OCI-LY1 (cell line): Measurements from ENCODE around the gene SYCP3.

Experiments
- H2AFZ ChIP-seq: fragments of 200-600 bp; sonication (generic), shearing (Covaris generic); 2 replicates; pipeline ENCODE4 v1.6.0; 2014; ENCODE audit warnings: antibody characterized with exemption, mild to moderate bottlenecking, low read length
- H3F3A ChIP-seq: fragments of 200-600 bp; sonication (generic), shearing (Covaris generic); 2 replicates; pipeline ENCODE4 v1.6.0; 2014; ENCODE audit warnings: mild to moderate bottlenecking, antibody characterized with exemption, low read length, moderate library complexity; ENCODE audit not compliant: insufficient read depth
- H3K27ac ChIP-seq: fragments of 200-600 bp; sonication (generic); 2 replicates; pipeline ENCODE4 v1.5.1; 2014; ENCODE audit warnings: low read length, mixed run types, mild to moderate bottlenecking, low read depth; ENCODE audit not compliant: poor library complexity, severe bottlenecking
- H3K27me3 ChIP-seq: fragments of 200-600 bp; sonication (generic); 2 replicates; pipeline ENCODE4 v1.6.0; 2014; ENCODE audit warnings: antibody characterized with exemption, mild to moderate bottlenecking, low read length, moderate library complexity; ENCODE audit not compliant: insufficient read depth
- H3K36me3 ChIP-seq: fragments of 200-600 bp; sonication (generic); 2 replicates; pipeline ENCODE4 v1.6.1; 2014; ENCODE audit warnings: mild to moderate bottlenecking, antibody characterized with exemption, low read length, moderate library complexity, mixed read lengths; ENCODE audit not compliant: insufficient read depth
- H3K4me1 ChIP-seq: fragments of 200-600 bp; sonication (generic); 2 replicates; pipeline ENCODE4 v1.5.1; 2014; ENCODE audit warnings: mild to moderate bottlenecking, low read length, moderate library complexity; ENCODE audit not compliant: insufficient read depth, severe bottlenecking
- H3K4me2 ChIP-seq: fragments of 200-600 bp; sonication (generic), shearing (Covaris generic); 2 replicates; pipeline ENCODE4 v1.6.1; 2014; ENCODE audit warnings: low read length
- H3K4me3 ChIP-seq: fragments of 200-600 bp; sonication (generic); 2 replicates; pipeline ENCODE4 v1.5.1; 2014; ENCODE audit warnings: low read length, low read depth, mild to moderate bottlenecking, mixed read lengths; ENCODE audit not compliant: poor library complexity, severe bottlenecking
- H3K79me2 ChIP-seq: fragments of 200-600 bp; shearing (Covaris generic); 2 replicates; pipeline ENCODE4 v1.6.1; 2016; ENCODE audit warnings: mixed run types, low read length, mixed read lengths; ENCODE audit not compliant: insufficient read depth
- H3K9ac ChIP-seq: fragments of 200-600 bp; sonication (generic), shearing (Covaris generic); 2 replicates; pipeline ENCODE4 v1.6.1; 2014; ENCODE audit warnings: mild to moderate bottlenecking, low read length, mixed read lengths
- H3K9me2 ChIP-seq: fragments of 200-600 bp; sonication (generic), shearing (Covaris generic); 2 replicates; pipeline ENCODE4 v1.6.1; 2014; ENCODE audit warnings: low read depth, mild to moderate bottlenecking, low read length, mixed read lengths
- H3K9me3 ChIP-seq: fragments of 200-600 bp; shearing (Covaris generic); 2 replicates; pipeline ENCODE4 v1.6.1; 2014; ENCODE audit warnings: low read length, mixed read lengths
- H4K20me1 ChIP-seq: fragments of 200-600 bp; sonication (generic), shearing (Covaris generic); 2 replicates; pipeline ENCODE4 v1.6.0; 2016; ENCODE audit warnings: mild to moderate bottlenecking, low read length; ENCODE audit not compliant: insufficient read depth
- EZH2 ChIP-seq: fragments of 200-600 bp; sonication (generic), shearing (Covaris generic); IDR thresholded peaks from 2 replicates; pipeline ENCODE4 v1.8.0; 2017; ENCODE audit warnings: borderline replicate concordance, mixed run types, mild to moderate bottlenecking, antibody characterized with exemption, low read length, moderate library complexity, mixed read lengths
- TF ChIP-seq, protein P1 (sequence below): fragments of 200-600 bp; sonication (generic), shearing (Covaris generic); IDR thresholded peaks from 2 replicates; pipeline ENCODE4 v1.5.1; 2017; ENCODE audit warnings: mild to moderate bottlenecking, antibody characterized with exemption, low read length, moderate library complexity, mixed read lengths

The SYCP3 gene

DNA sequence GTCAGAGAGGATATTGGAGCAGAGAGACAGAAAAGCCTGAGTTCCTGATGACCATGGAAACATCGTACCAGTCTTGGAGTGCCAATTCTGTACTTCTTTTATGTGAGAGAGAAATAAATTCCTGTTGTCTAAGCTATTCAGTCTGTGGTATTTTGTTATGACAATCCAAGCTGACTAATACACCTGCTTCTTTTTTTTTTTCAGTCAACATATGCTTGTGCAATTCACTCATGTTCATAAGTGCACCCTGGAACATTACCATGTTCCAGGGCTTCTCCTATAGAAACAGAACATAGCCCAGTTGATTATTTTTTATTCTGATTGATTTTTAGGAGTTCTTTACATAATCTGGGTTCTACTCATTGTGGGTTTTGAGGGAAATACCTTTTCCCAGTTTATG lies 43.6 kb downstream of the SYCP3 start:
- no peak overlapping the region for H3K4me2 ChIP-seq
- TF ChIP-seq EZH2 = no peak
- TF ChIP-seq, protein P1, sequence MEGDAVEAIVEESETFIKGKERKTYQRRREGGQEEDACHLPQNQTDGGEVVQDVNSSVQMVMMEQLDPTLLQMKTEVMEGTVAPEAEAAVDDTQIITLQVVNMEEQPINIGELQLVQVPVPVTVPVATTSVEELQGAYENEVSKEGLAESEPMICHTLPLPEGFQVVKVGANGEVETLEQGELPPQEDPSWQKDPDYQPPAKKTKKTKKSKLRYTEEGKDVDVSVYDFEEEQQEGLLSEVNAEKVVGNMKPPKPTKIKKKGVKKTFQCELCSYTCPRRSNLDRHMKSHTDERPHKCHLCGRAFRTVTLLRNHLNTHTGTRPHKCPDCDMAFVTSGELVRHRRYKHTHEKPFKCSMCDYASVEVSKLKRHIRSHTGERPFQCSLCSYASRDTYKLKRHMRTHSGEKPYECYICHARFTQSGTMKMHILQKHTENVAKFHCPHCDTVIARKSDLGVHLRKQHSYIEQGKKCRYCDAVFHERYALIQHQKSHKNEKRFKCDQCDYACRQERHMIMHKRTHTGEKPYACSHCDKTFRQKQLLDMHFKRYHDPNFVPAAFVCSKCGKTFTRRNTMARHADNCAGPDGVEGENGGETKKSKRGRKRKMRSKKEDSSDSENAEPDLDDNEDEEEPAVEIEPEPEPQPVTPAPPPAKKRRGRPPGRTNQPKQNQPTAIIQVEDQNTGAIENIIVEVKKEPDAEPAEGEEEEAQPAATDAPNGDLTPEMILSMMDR = no peak
- H2AFZ ChIP-seq = no peak overlapping the region
- H3K79me2 ChIP-seq = peaks cover 24% of the 10 kb centered on the region
- H3K9me3 ChIP-seq = 0 out of 2 replicates have a peak, but pooled peaks cover 3% of the 10 kb centered on the region
- no peaks in the 10 kb centered on the region for H3F3A ChIP-seq
- H3K4me3 ChIP-seq = no peak overlapping the region
- peaks cover 4% of the 10 kb centered on the region; the same call in 1 of the 2 replicates for H3K36me3 ChIP-seq
- no peaks in the 10 kb centered on the region for H4K20me1 ChIP-seq
- no peaks in the 10 kb centered on the region for H3K27me3 ChIP-seq
- H3K9me2 ChIP-seq = no peaks in the 10 kb centered on the region
- no peak overlapping the region for H3K27ac ChIP-seq
- no peak overlapping the region for H3K9ac ChIP-seq
- H3K4me1 ChIP-seq = peaks cover 38% of the 10 kb centered on the region

DNA sequence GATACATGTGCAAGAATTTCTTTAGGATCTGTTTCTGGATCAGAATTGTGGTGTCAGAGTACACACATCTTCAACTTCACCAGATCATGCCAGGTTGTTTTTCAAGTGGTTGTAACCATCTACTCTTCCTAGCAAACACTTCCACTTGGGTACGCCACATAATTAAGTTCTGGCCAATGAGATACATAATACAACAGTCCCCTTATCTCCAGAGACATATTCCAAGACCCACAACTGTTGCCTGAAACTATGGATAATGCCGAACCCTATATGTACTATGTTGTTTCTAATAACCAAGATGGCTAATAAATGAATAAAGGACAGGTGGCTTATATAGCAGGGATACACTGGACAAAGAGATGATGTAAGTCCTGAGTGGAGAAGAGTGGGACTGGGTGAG lies 44.3 kb downstream of the SYCP3 start:
- no peaks in the 10 kb centered on the region for H3F3A ChIP-seq
- no peaks in the 10 kb centered on the region for H3K9me2 ChIP-seq
- no peak overlapping the region for H2AFZ ChIP-seq
- H3K27me3 ChIP-seq = no peaks in the 10 kb centered on the region
- H3K4me3 ChIP-seq = no peak overlapping the region
- H3K9me3 ChIP-seq = 0 out of 2 replicates have a peak, but pooled peaks cover 3% of the 10 kb centered on the region
- TF ChIP-seq, protein P1 = no peak
- TF ChIP-seq EZH2 = no peak
- peaks cover 17% of the 10 kb centered on the region for H3K79me2 ChIP-seq
- H3K27ac ChIP-seq = no peak overlapping the region
- no peak overlapping the region for H3K9ac ChIP-seq
- H3K4me2 ChIP-seq = no peak overlapping the region
- H3K36me3 ChIP-seq = peaks cover 4% of the 10 kb centered on the region; the same call in 1 of the 2 replicates
- H4K20me1 ChIP-seq = no peaks in the 10 kb centered on the region
- H3K4me1 ChIP-seq = peaks cover 33% of the 10 kb centered on the region

DNA sequence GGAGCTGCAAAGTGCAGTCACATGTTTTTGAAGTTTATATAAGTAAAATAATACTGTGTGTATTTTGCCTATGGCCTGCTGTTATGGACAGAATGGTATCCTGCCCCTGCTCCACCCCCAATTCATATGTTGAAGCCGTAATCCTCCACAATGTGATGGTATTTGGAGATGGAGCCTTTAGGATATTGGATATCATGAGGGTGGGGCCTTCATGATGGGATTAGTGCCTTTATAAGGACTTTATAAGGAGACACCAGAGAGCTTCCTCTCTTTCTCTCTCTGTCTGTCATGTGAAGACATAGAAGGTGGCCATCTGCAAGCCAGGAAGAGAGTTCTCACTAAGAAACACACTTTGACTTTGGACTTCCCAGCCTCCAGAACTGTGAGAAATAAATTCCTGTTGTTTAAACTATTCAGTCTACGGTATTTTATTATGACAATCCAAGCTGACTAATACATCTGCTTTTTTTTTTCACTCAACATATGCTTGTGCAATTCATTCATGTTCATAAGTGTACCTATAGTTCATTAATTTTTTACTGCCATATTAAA lies 44.9 kb downstream of the SYCP3 start:
- Histone ChIP-seq H3K4me2 (no peak overlapping the region), H3K27me3 (no peaks in the 10 kb centered on the region), H3K27ac (no peak overlapping the region), H3K9ac (no peak overlapping the region), H3K9me3 (0 out of 2 replicates have a peak, but pooled peaks cover 3% of the 10 kb centered on the region), H3F3A (no peaks in the 10 kb centered on the region), H3K36me3 (peaks cover 4% of the 10 kb centered on the region; the same call in 1 of the 2 replicates), H3K79me2 (peaks cover 11% of the 10 kb centered on the region), H3K9me2 (no peaks in the 10 kb centered on the region), H2AFZ (no peak overlapping the region), H3K4me1 (peaks cover 27% of the 10 kb centered on the region), H3K4me3 (no peak overlapping the region), H4K20me1 (no peaks in the 10 kb centered on the region)
- TF ChIP-seq EZH2 = no peak
- TF ChIP-seq, protein P1 = no peak
